GM21576 (cell line): ENCODE measurements around the gene STAC2.
"Not testable (repeated sequence)": the region's sequence is repeated elsewhere in the genome, so short reads cannot be mapped to it uniquely, and the experiment has no call there.

Experiments
- ATAC-seq: cut with Tn5 transposase; IDR thresholded peaks from one replicate; pipeline ENCODE4 v1.9.1; 2021; ENCODE audit warnings: mild to moderate bottlenecking, moderate library complexity; ENCODE audit not compliant: unreplicated experiment

STAC2 gene

GRCh38 chr17:39191750-39192510 lies 33.8 kb downstream of the STAC2 start:
- ATAC-seq, result no peak

GRCh38 chr17:39187152-39187830 lies 38.5 kb downstream of the STAC2 start:
- ATAC-seq, result no peak

GRCh38 chr17:39186481-39187002 lies 39.2 kb downstream of the STAC2 start:
- ATAC-seq, result no peak

DNA sequence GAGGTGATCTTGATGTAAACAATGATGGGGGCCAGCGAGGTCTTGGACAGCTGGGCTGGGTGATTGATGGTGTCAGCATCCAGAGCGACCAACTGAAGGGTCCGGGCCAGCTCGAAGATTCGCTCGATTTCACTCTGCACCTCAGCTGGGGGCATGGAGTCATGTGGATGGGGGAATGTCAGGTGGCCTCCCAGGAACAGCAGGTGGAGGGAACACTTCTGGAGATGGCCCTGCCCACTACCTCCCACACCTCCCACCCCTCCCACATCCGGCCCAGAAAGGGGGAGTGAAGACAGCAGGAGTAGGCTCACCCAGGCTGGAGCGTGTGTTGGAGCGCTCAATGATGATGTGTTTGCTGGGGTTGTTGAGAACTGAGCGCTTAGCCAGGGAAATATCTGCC lies 42.0 kb downstream of the STAC2 start:
- ATAC-seq, result no peak

GRCh38 chr17:39183045-39183444 lies 42.7 kb downstream of the STAC2 start:
- no peak for ATAC-seq

DNA sequence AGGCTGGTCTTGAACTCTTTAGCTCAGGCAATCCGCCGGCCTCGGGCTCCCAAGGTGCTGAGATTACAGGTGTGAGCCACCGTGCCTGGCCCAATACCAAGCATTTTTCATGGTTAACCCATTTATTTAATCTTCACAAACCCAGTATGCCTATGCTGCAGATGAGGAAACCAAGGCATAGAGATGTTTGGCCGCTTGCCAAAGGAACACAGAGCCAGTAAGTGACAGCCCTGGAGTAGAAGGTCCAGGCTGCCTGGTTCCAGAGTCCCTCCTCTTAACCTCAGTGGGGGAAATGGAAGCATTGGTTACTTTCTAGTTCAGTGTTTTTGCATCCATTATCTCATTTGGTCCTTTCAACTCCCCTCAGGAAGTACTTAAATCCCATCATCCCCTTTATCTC lies 44.4 kb downstream of the STAC2 start:
- ATAC-seq, result no peak

- ATAC-seq, result no peak
Observed at GRCh38 chr17:39178536-39178935, 47.2 kb downstream of the STAC2 start.

GRCh38 chr17:39177256-39177655 lies 48.5 kb downstream of the STAC2 start:
- ATAC-seq, result no peak

GRCh38 chr17:39175695-39176093 lies 50.1 kb downstream of the STAC2 start:
- no peak for ATAC-seq

GRCh38 chr17:39174920-39175694 lies 50.6 kb downstream of the STAC2 start:
- ATAC-seq, result no peak

DNA sequence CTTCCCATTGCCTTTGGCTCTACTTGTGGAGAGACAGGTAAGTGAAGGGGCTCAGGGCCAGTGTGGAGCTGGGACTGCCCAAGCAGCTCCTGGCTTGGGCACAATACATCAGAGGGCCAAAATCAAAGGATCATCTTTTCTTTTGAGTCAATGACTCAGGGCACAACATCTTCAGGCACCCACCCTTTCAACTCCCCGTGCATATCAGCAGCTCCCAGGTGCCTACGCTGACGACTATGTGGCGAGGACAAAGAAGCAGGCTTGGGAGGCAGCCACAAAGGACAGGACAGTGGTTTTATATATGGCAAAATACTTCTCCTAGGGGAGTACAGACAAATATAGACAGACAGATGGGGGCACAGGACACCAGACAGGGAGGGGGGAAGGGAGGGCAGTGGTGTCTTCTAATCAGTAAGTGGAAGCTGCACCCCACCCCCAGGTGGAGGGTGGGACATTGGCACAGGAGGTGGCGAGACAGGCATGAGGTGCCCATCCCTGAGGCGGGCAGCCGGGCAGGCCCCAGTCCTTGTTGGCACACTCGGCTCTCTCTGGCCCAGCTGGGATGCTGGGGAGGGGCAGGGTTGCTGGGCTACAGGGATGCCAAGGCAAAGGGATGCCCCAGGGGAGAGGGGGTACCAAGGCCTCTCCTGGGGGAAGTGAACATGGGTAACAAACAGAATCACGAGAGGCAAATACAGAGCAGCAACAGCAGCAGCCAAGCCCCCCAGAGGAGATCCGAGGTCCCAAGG lies 52.0 kb downstream of the STAC2 start:
- ATAC-seq, result no peak

- no peak for ATAC-seq
Observed at GRCh38 chr17:39173080-39173479, 52.7 kb downstream of the STAC2 start.

DNA sequence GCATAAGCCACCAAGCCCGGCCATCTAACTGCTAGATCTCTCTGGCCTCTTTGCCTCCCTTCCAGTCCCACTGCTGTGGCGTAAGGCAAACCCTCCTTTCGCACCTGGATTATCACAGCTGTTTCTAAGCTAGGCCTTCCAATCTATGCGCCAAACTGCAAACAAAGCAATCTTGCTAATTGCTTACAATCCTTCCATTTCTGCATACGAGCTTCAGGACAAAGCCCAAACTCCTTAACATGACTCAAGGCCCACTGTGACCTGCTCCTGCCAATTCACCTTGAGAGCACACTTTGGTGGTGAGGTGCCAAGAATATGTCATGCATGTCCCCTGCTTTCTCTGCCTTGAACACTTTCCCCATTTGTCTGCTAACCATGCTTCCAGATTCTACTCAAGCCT lies 53.8 kb downstream of the STAC2 start:
- no peak for ATAC-seq

GRCh38 chr17:39170558-39170957 lies 55.2 kb downstream of the STAC2 start:
- ATAC-seq, result no peak

DNA sequence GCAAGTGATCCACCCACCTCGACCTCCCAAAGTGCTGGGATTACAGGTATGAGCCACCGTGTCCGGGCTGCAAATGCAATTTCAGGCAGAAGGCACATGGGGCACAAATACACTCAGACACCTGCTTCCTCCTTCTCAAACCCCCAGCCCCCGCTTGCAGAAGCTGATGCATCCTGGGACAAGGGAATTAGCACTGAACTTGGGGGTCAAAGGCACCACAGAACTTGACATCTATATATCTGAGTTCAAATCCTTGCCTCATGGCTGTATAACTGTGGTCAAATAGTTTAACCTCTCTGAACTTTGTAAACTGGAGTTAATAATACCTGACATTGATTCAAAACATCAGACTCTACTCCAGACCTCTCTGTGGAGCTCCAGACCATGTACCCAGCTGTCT lies 55.6 kb downstream of the STAC2 start:
- ATAC-seq, result no peak

DNA sequence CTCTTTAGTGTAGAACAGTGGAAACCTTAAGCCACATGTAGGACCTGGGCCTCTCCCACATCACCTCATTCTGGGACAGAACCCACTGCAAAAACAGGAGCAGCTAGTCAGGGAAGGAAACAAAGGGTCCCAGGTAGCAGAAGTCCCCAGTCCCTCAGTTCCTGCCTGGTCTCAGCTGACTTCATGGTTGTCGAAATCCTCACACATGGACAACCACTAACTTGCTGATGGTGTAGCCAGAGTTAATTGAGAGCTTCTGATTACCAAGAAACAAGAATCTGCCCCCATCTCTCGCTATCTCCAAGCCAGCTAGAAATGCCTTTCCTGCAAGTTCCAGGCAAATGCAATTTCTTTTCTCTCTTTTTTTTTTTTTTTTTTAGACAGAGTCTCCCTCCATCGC lies 56.2 kb downstream of the STAC2 start:
- ATAC-seq, result no peak

DNA sequence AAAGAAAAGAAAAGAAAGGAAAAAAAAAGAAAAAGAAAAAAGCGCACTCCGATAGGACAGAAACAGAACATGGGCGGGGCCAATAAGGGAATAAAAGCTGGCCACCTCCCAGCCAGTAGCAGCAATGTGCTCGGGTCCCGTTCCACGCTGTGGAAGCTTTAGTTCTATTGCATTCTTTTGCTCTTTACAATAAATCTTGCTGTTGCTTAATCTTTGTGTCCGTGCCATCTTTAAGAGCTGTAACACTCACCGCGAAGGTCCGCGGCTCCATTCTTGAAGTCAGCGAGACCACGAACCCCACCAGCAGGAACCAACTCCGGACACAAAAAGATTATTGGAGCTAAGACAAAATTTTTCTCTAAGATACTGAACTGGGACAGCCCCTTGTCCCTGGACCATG lies 56.6 kb downstream of the STAC2 start:
- ATAC-seq, result no peak

DNA sequence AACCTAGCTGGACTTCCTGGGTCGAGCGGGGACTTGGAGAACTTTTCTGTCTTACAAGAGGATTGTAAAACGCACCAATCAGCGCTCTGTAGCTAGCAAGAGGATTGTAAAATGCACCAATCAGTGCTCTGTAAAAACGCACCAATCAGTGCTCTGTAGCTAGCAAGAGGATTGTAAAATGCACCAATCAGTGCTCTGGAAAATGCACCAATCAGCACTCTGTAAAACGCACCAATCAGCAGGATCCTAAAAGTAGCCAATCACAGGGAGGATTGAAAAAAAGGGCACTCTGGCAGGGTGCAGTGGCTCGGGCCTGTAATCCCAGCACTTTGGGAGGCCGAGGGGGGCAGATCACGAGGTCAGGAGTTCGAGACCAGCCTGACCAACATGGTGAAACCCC lies 57.2 kb downstream of the STAC2 start:
- not testable (repeated sequence) for ATAC-seq

DNA sequence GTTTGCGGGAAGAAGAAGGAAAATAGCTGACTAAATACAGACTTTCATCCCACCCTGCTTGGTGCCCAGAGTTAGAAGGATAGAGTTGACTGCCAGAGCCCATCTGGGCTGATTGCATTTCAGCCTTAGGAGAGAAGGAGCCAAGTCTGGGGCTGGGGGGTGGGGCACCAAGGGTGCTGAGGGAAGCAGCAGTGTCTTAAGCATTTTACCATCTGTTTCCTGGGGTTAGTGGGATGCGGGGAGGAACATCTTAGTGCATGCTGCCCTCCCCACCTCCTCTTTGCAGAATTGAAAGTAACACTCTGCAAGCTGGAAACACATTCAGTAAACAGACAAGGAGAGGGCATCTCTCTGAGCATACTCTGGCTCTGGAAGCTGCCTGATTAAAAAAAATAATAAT lies 58.3 kb downstream of the STAC2 start:
- ATAC-seq, result no peak

- ATAC-seq, result no peak
Observed at GRCh38 chr17:39166437-39167335, 59.1 kb downstream of the STAC2 start.
